Measurements from ENCODE around the gene FRMD3.

Gene FRMD3

GRCh38 chr9:83544002-83544698 lies 5.9 kb upstream of the FRMD3 start:
- TF ChIP-seq ZBTB7A (IDR thresholded peaks at IDR 0.05; ENCODE audit: low read depth): no peak
- no peak for TF ChIP-seq NFIC (IDR thresholded peaks at IDR 0.05)
- peak; percentile 93 for TF ChIP-seq RAD21 (IDR thresholded peaks at IDR 0.05; ENCODE audit: low read depth)

DNA sequence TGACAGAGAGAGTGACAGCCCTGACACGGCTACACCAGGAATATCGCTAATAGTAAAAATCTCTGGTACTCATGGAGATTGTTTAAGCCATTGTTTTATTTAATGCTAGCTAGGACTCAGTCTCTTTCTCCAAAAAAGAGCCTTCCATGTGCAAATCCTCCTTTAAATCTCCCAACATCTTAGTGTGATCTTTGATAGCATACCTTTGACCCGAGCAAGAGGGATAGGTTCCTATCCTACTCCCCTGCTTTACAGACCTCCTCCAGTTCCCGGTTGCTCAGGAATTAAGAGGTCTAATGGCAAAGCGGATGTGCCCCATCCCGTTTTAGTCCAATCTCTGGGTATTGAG lies 663 bp upstream of the FRMD3 start:
- TF ChIP-seq FOXM1 (IDR thresholded peaks at IDR 0.05; ENCODE audit: borderline replicate concordance, low read depth): no peak
- no peak for TF ChIP-seq YY1 (IDR thresholded peaks at IDR 0.05; ENCODE audit: low read depth)
- no peak for TF ChIP-seq TEAD4 (IDR thresholded peaks at IDR 0.05)
- no peak for TF ChIP-seq REST (IDR thresholded peaks at IDR 0.05; ENCODE audit: low read depth)
- TF ChIP-seq NFIC (IDR thresholded peaks at IDR 0.05): no peak
- TF ChIP-seq EP300 (IDR thresholded peaks at IDR 0.05; ENCODE audit: borderline replicate concordance): no peak
- no peak for TF ChIP-seq MAX (IDR thresholded peaks at IDR 0.05)
- TF ChIP-seq CEBPB (IDR thresholded peaks at IDR 0.05): no peak
- TF ChIP-seq ZBTB7A (IDR thresholded peaks at IDR 0.05; ENCODE audit: low read depth): no peak
- no peak for TF ChIP-seq RAD21 (IDR thresholded peaks at IDR 0.05; ENCODE audit: low read depth)
- TF ChIP-seq TCF12 (IDR thresholded peaks at IDR 0.05; ENCODE audit: low read depth): no peak
- no peak for TF ChIP-seq CREB1 (IDR thresholded peaks at IDR 0.05; ENCODE audit: low read depth)
- no peak for TF ChIP-seq TAF1 (IDR thresholded peaks at IDR 0.05; ENCODE audit: low read depth)
- TF ChIP-seq USF1 (IDR thresholded peaks at IDR 0.05): no peak
- TF ChIP-seq EGR1 (IDR thresholded peaks at IDR 0.05): no peak

DNA sequence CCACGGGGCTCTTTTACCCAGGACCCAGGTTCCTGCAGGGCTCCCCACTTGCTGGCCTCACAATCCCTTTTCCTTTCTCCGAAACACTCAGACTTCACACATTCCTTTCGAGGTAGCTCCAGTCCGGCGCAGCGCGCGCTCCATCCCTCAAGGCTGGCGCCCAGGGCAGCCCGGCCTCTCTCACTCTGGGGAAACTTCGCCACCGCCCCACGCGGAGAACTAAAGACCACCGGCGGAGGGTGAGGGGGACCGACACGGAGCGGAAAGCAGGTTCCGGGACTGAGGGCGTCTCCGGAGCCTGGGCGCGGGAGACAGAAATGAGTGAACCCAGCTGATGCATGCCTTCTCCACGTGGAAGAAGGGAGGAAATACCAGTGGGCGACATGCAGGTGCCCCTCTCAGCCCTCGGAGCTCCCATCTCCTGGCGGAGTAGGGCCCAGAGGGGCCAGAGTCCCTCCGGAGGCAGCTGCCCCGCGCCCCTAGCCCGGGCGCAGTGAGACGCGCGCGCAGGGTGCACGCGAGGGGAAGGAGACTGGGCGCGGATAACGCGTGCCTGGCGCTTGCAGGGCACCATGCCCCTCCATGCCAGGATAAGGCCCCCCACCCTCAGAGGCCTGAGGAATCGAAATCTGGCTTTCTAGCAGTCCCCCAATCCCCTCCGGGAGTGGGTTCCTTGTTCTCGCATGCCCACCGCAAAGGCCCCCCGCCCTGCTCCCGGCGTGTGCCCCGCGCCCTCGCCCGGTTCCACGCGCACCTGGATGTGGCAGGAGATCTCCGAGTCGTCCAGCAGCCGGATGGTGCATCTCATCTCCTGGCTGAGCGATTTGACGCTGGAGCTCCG lies 650 bp downstream of the FRMD3 start:
- no peak for TF ChIP-seq ZBTB7A (IDR thresholded peaks at IDR 0.05; ENCODE audit: low read depth)
- no peak for TF ChIP-seq USF1 (IDR thresholded peaks at IDR 0.05)
- no peak for TF ChIP-seq YY1 (IDR thresholded peaks at IDR 0.05; ENCODE audit: low read depth)
- no peak for TF ChIP-seq RAD21 (IDR thresholded peaks at IDR 0.05; ENCODE audit: low read depth)
- TF ChIP-seq FOXM1 (IDR thresholded peaks at IDR 0.05; ENCODE audit: borderline replicate concordance, low read depth): no peak
- TF ChIP-seq EP300 (IDR thresholded peaks at IDR 0.05; ENCODE audit: borderline replicate concordance): no peak
- TF ChIP-seq TEAD4 (IDR thresholded peaks at IDR 0.05): no peak
- no peak for TF ChIP-seq TAF1 (IDR thresholded peaks at IDR 0.05; ENCODE audit: low read depth)
- TF ChIP-seq NFIC (IDR thresholded peaks at IDR 0.05): no peak
- no peak for TF ChIP-seq EGR1 (IDR thresholded peaks at IDR 0.05)
- no peak for TF ChIP-seq CEBPB (IDR thresholded peaks at IDR 0.05)
- no peak for TF ChIP-seq MAX (IDR thresholded peaks at IDR 0.05)
- TF ChIP-seq CREB1 (IDR thresholded peaks at IDR 0.05; ENCODE audit: low read depth): no peak
- no peak for TF ChIP-seq REST (IDR thresholded peaks at IDR 0.05; ENCODE audit: low read depth)
- no peak for TF ChIP-seq TCF12 (IDR thresholded peaks at IDR 0.05; ENCODE audit: low read depth)

DNA sequence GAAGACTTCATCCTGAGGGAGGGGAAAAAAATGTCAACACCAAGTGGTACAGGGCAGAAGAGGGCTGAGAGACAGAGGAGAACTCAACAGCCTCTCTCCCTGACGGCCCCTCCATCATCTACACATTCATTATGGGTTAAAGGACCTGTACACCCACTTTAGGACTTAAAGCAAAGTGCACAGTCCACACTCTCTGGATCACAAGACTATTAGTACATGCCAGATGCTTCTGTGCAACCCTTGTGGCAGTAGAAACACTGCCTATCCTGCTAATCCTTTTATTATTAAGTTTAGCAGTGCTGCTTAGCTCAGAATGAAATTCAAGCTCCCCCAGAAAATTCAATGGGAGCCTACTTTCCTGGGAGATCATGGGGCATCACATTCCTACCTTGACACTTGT lies 1.9 kb downstream of the FRMD3 start:
- TF ChIP-seq CEBPB (IDR thresholded peaks at IDR 0.05) (no peak), NFIC (IDR thresholded peaks at IDR 0.05) (no peak), TEAD4 (IDR thresholded peaks at IDR 0.05) (no peak), REST (IDR thresholded peaks at IDR 0.05; ENCODE audit: low read depth) (no peak), CREB1 (IDR thresholded peaks at IDR 0.05; ENCODE audit: low read depth) (no peak)
